Caco-2 (cell line): ENCODE measurements around the gene AKAP9. TPM values are rescaled to one million over a fixed set of nuclear protein-coding genes. Genes with fewer than 3 reads are reported as not detected.
A peak's percentile ranks its signal among the peaks of the same experiment; 100 is the strongest.
"Not testable (repeated sequence)": the region's sequence is repeated elsewhere in the genome, so short reads cannot be mapped to it uniquely, and the experiment has no call there.

Experiments used
- BruUV-seq: library from RNA; stranded (reverse); fragments of 400-500 nt; replicated peaks from 2 replicates; lab custom pipeline; 2021; lab: Mats Ljungman, UMichigan
- CTCF ChIA-PET: fragments of 300-600 bp; sonication (Branson Sonifier 250); formaldehyde crosslinking; loops from one replicate; lab custom pipeline; 2022; ENCODE audit warnings: antibody characterized with exemption; lab: Charles Lee
- POLR2A ChIA-PET: fragments of 300-600 bp; sonication (Branson Sonifier 250); formaldehyde crosslinking; loops from one replicate; lab custom pipeline; 2022; ENCODE audit warnings: antibody characterized with exemption; lab: Charles Lee
- DNase-seq, 2 experiments: peaks; one replicate each; pipeline versions ENCODE4 v3.0.0 to v3.0.0-alpha.2; 2020 to 2022
- H3K27me3 ChIP-seq: replicated peaks from 2 replicates; pipeline ENCODE4 v1.6.0; 2011; ENCODE audit warnings: low read length; ENCODE audit not compliant: control insufficient read depth, insufficient read depth
- H3K36me3 ChIP-seq: 2 replicates; pipeline ENCODE4 v1.5.1; 2011; ENCODE audit warnings: low read length; ENCODE audit not compliant: control insufficient read depth, insufficient read depth
- H3K4me1 ChIP-seq: fragments of 250-450 bp; sonication (Bioruptor Pico); 2 replicates; pipeline ENCODE4 v1.5.1; 2020; ENCODE audit warnings: mild to moderate bottlenecking
- H3K4me3 ChIP-seq: 2 replicates; pipeline ENCODE4 v1.5.1; 2011; ENCODE audit warnings: low read depth, mild to moderate bottlenecking, control low read depth, low read length
- H3K9me3 ChIP-seq: fragments of 250-450 bp; sonication (Bioruptor Pico); 2 replicates; pipeline ENCODE4 v1.5.1; 2020; ENCODE audit warnings: mild to moderate bottlenecking, moderate library complexity
- H3K27ac Mint-ChIP-seq: one replicate; pipeline ENCODE4 v1.8.0; 2022; ENCODE audit warnings: mixed read lengths; ENCODE audit not compliant: unreplicated experiment
- H3K27me3 Mint-ChIP-seq: one replicate; pipeline ENCODE4 v1.8.0; 2022; ENCODE audit warnings: mixed read lengths; ENCODE audit not compliant: insufficient read depth, unreplicated experiment
- H3K36me3 Mint-ChIP-seq: one replicate; pipeline ENCODE4 v1.8.0; 2022; ENCODE audit warnings: mild to moderate bottlenecking, mixed read lengths; ENCODE audit not compliant: insufficient read depth, unreplicated experiment
- H3K4me1 Mint-ChIP-seq: one replicate; pipeline ENCODE4 v1.8.0; 2022; ENCODE audit warnings: low read depth, mixed read lengths; ENCODE audit not compliant: unreplicated experiment
- H3K4me3 Mint-ChIP-seq: one replicate; pipeline ENCODE4 v1.8.0; 2022; ENCODE audit warnings: mild to moderate bottlenecking, moderate library complexity, mixed read lengths; ENCODE audit not compliant: unreplicated experiment
- H3K9me3 Mint-ChIP-seq: one replicate; pipeline ENCODE4 v1.8.0; 2022; ENCODE audit warnings: mixed read lengths; ENCODE audit not compliant: unreplicated experiment
- intact Hi-C: fragments of 100-400 bp; cut with micrococcal nuclease; formaldehyde crosslinking; loops from one replicate; pipeline ENCODE4 v1.10.0; 2022; ENCODE audit not compliant: unreplicated experiment
- total RNA-seq: library from RNA; stranded (reverse); gene quantifications from 2 replicates; pipeline ENCODE4 v1.2.3, GENCODE V29; 2022
- TF ChIP-seq, protein P1 (sequence below), 2 experiments: fragments of 200-600 bp in 1 of 2; IDR thresholded peaks; 1 replicate in 1 of 2; 2 replicates in 1 of 2; pipeline versions ENCODE4 v1.5.1 to v1.8.0; 2011 to 2022; ENCODE audit warnings: antibody characterized with exemption in 1 of 2, control low read depth in 1 of 2, inconsistent platforms in 1 of 2, low read depth in 1 of 2, low read length in 1 of 2, mild to moderate bottlenecking in 1 of 2, moderate library complexity in 1 of 2; ENCODE audit not compliant: insufficient read depth in 1 of 2, severe bottlenecking in 1 of 2, unreplicated experiment in 1 of 2

Gene AKAP9
- total RNA-seq, 1 experiment from 2014 or later = 79.4 TPM

DNA sequence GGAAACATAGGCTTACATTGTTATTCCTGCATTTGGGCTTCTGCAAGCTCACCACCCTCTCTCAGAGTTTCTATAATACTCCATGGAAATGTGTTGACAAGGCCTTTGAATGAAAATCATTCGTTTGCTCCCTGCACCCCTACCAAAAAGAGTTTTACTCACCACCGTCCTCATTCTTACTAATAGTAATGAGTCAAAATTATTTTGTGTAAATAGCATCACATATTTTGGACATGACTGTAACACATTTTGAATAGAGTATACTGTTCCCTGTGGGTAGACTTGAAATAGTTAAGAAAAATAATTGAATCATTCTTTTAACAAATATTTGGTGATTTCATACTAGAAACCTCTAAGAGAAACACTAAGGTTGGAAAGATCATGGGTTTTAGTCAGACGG, 84.6 kb downstream of the AKAP9 start:
- intact Hi-C loops = no loop called here
- no peak overlapping the region for H3K27ac Mint-ChIP-seq
- Histone ChIP-seq H3K9me3 (no peaks in the 10 kb centered on the region), H3K4me3 (no peak overlapping the region), H3K27me3 (no peaks in the 10 kb centered on the region), H3K36me3 (no peaks in the 10 kb centered on the region; the same call in 1 of the 2 replicates), H3K4me1 (peaks cover 7% of the 10 kb centered on the region)
- H3K9me3 Mint-ChIP-seq = peaks cover 9% of the 10 kb centered on the region
- peaks cover 53% of the 10 kb centered on the region for H3K36me3 Mint-ChIP-seq
- peaks cover 9% of the 10 kb centered on the region for H3K4me1 Mint-ChIP-seq
- H3K4me3 Mint-ChIP-seq = no peak overlapping the region
- no peak for DNase-seq
- POLR2A ChIA-PET = no interaction called here
- BruUV-seq = no TSS peak
- TF ChIP-seq, protein P1, sequence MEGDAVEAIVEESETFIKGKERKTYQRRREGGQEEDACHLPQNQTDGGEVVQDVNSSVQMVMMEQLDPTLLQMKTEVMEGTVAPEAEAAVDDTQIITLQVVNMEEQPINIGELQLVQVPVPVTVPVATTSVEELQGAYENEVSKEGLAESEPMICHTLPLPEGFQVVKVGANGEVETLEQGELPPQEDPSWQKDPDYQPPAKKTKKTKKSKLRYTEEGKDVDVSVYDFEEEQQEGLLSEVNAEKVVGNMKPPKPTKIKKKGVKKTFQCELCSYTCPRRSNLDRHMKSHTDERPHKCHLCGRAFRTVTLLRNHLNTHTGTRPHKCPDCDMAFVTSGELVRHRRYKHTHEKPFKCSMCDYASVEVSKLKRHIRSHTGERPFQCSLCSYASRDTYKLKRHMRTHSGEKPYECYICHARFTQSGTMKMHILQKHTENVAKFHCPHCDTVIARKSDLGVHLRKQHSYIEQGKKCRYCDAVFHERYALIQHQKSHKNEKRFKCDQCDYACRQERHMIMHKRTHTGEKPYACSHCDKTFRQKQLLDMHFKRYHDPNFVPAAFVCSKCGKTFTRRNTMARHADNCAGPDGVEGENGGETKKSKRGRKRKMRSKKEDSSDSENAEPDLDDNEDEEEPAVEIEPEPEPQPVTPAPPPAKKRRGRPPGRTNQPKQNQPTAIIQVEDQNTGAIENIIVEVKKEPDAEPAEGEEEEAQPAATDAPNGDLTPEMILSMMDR (IDR thresholded peaks at IDR 0.05; ENCODE audit: insufficient read depth in 1 of 2, low read depth in 1 of 2, low read length in 1 of 2, severe bottlenecking in 1 of 2, unreplicated experiment in 1 of 2) = no peak
- H3K27me3 Mint-ChIP-seq = no peaks in the 10 kb centered on the region
- CTCF ChIA-PET = no interaction called here

DNA sequence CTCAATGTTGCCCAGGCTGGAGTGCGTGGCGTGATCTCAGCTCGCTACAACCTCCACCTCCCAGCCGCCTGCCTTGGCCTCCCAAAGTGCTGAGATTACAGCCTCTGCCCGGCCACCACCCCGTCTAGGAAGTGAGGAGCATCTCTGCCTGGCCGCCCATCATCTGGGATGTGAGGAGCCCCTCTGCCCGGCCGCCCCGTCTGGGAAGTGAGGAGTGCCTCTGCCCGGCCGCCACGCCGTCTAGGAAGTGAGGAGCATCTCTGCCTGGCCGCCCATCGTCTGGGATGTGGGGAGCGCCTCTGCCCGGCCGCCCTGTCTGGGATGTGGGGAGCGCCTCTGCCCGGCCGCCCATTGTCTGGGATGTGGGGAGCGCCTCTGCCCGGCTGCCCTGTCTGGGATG, 86.0 kb downstream of the AKAP9 start:
- H3K36me3 ChIP-seq, intact Hi-C loops, H3K9me3 ChIP-seq, DNase-seq, POLR2A ChIA-PET, H3K27me3 Mint-ChIP-seq, H3K4me1 ChIP-seq, H3K4me3 Mint-ChIP-seq, H3K27me3 ChIP-seq, CTCF ChIA-PET, H3K27ac Mint-ChIP-seq, H3K9me3 Mint-ChIP-seq, H3K4me3 ChIP-seq, H3K4me1 Mint-ChIP-seq, BruUV-seq: not testable (repeated sequence)
- H3K36me3 Mint-ChIP-seq = peaks cover 54% of the 10 kb centered on the region

DNA sequence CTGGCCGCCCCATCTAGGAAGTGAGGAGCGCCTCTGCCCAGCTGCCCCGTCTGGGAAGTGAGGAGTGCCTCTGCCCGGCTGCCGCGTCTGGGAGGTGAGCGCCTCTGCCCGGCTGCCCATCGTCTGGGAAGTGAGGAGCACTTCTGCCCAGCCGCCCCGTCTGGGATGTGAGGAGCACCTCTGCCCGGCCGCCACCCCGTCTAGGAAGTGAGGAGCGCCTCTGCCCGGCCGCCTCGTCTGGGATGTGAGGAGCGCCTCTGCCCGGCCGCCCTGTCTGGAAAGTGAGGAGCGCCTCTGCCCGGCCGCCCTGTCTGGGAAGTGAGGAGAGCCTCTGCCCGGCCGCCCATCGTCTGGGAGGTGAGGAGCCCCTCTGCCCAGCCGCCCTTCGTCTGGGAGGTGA, 86.5 kb downstream of the AKAP9 start:
- BruUV-seq, H3K4me1 Mint-ChIP-seq, H3K36me3 ChIP-seq, H3K27me3 Mint-ChIP-seq, intact Hi-C loops, H3K9me3 Mint-ChIP-seq, H3K9me3 ChIP-seq, H3K27me3 ChIP-seq, DNase-seq, H3K4me3 ChIP-seq, H3K27ac Mint-ChIP-seq, CTCF ChIA-PET, H3K4me1 ChIP-seq, H3K4me3 Mint-ChIP-seq, POLR2A ChIA-PET: not testable (repeated sequence)
- H3K36me3 Mint-ChIP-seq = peaks cover 57% of the 10 kb centered on the region

DNA sequence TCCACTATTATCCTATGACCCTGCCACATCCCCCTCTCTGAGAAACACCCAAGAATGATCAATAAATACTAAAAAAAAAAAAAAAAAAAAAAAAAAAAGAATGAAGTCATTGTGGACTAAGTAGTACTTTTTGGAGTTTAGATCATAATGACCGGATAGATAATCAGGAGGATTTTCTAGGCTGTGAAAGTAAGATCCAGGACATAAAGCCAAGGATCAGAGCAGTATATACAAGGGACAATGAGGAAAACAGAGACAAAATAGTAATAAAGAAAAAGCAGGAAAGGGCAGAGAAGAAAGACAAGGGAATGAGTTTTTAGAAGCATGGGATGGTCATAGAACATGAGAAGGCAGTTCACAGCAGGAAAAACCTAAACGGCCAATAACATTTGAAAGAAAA, 87.6 kb downstream of the AKAP9 start:
- H3K4me1 ChIP-seq = peaks cover 7% of the 10 kb centered on the region
- Mint-ChIP-seq H3K27me3 (no peaks in the 10 kb centered on the region), H3K4me3 (no peak overlapping the region), H3K9me3 (peaks cover 9% of the 10 kb centered on the region), H3K36me3 (peaks cover 51% of the 10 kb centered on the region), H3K4me1 (no peaks in the 10 kb centered on the region), H3K27ac (peak overlapping the region; percentile 27)
- H3K27me3 ChIP-seq = no peaks in the 10 kb centered on the region
- no peaks in the 10 kb centered on the region for H3K9me3 ChIP-seq
- TF ChIP-seq, protein P1 (IDR thresholded peaks at IDR 0.05; ENCODE audit: insufficient read depth in 1 of 2, low read depth in 1 of 2, low read length in 1 of 2, severe bottlenecking in 1 of 2, unreplicated experiment in 1 of 2) = no peak
- H3K4me3 ChIP-seq = no peak overlapping the region
- peaks cover 1% of the 10 kb centered on the region for H3K36me3 ChIP-seq
- no TSS peak for BruUV-seq
- intact Hi-C loops = loop anchor here (2.0 kb wide), 1 partner anchor 15 kb away; no protein-coding TSS in a partner anchor
- POLR2A ChIA-PET = no interaction called here
- CTCF ChIA-PET = no interaction called here
- DNase-seq = no peak
